Neural progenitor cell (in vitro differentiated cells): Measurements from ENCODE around the gene FOXK1. TPM values are rescaled to one million over a fixed set of nuclear protein-coding genes. Genes with fewer than 3 reads are reported as not detected.
A peak's percentile ranks its signal among the peaks of the same experiment; 100 is the strongest.

Experiments used
- DNase-seq: peaks from one replicate; pipeline ENCODE4 v3.0.0-alpha.2; 2016; ENCODE audit warnings: low spot score
- H2AFZ ChIP-seq: fragments of 200-600 bp; sonication (generic); replicated peaks from 2 replicates; pipeline ENCODE4 v1.6.1; 2016; ENCODE audit warnings: antibody characterized with exemption
- H3F3A ChIP-seq: fragments of 200-600 bp; sonication (generic); 2 replicates; pipeline ENCODE4 v1.6.1; 2016; ENCODE audit warnings: antibody characterized with exemption, low read depth
- H3K27ac ChIP-seq: fragments of 200-600 bp; sonication (generic); 2 replicates; pipeline ENCODE4 v1.5.1; 2016; ENCODE audit warnings: mild to moderate bottlenecking
- H3K27me3 ChIP-seq: fragments of 200-600 bp; sonication (generic); 2 replicates; pipeline ENCODE4 v1.6.1; 2016; ENCODE audit warnings: mild to moderate bottlenecking, moderate library complexity
- H3K36me3 ChIP-seq: fragments of 200-600 bp; sonication (generic); 2 replicates; pipeline ENCODE4 v1.5.1; 2016
- H3K4me1 ChIP-seq: fragments of 200-600 bp; sonication (generic); 2 replicates; pipeline ENCODE4 v1.6.1; 2016; ENCODE audit warnings: mixed run types
- H3K4me2 ChIP-seq: fragments of 200-600 bp; sonication (generic); 2 replicates; pipeline ENCODE4 v1.6.1; 2016
- H3K4me3 ChIP-seq: fragments of 200-600 bp; sonication (generic); 2 replicates; pipeline ENCODE4 v1.5.1; 2016
- H3K79me2 ChIP-seq: fragments of 200-600 bp; sonication (generic); 2 replicates; pipeline ENCODE4 v1.6.1; 2016; ENCODE audit warnings: low read depth
- H3K9ac ChIP-seq: fragments of 200-600 bp; sonication (generic); 2 replicates; pipeline ENCODE4 v1.6.1; 2016
- H3K9me3 ChIP-seq: fragments of 200-600 bp; sonication (generic); 2 replicates; pipeline ENCODE4 v1.5.1; 2016; ENCODE audit warnings: low read depth
- H4K20me1 ChIP-seq: fragments of 200-600 bp; sonication (generic); 2 replicates; pipeline ENCODE4 v1.6.1; 2016; ENCODE audit warnings: low read depth
- H3K27ac Mint-ChIP-seq: 3 replicates; pipeline ENCODE4 v1.8.0; 2021; ENCODE audit warnings: mixed read lengths
- H3K27me3 Mint-ChIP-seq: 2 replicates; pipeline ENCODE4 v1.8.0; 2022; ENCODE audit warnings: low read depth, mild to moderate bottlenecking, inconsistent platforms, moderate library complexity, mixed read lengths; ENCODE audit not compliant: insufficient read depth
- H3K36me3 Mint-ChIP-seq: 3 replicates; pipeline ENCODE4 v1.8.0; 2021; ENCODE audit warnings: mixed read lengths
- H3K4me1 Mint-ChIP-seq: 3 replicates; pipeline ENCODE4 v1.8.0; 2021; ENCODE audit warnings: mixed read lengths
- H3K4me3 Mint-ChIP-seq: 3 replicates; pipeline ENCODE4 v1.8.0; 2021; ENCODE audit warnings: mild to moderate bottlenecking, moderate library complexity, mixed read lengths
- H3K9me3 Mint-ChIP-seq: 3 replicates; pipeline ENCODE4 v1.8.0; 2020; ENCODE audit warnings: mixed read lengths
- CTCF ChIP-seq: fragments of 200-600 bp; sonication (generic); IDR thresholded peaks from 2 replicates; pipeline ENCODE4 v1.5.1; 2017; ENCODE audit warnings: antibody characterized with exemption, mild to moderate bottlenecking
- EZH2 ChIP-seq: fragments of 200-600 bp; sonication (generic); IDR thresholded peaks from 2 replicates; pipeline ENCODE4 v1.6.1; 2017; ENCODE audit warnings: antibody characterized with exemption, mild to moderate bottlenecking, moderate library complexity
- EZH2phosphoT487 ChIP-seq: fragments of 200-600 bp; sonication (generic); IDR thresholded peaks from 2 replicates; pipeline ENCODE4 v1.6.1; 2017; ENCODE audit warnings: antibody characterized with exemption
- total RNA-seq: library from RNA; depleted of rRNA; stranded (reverse); fragments of >200 nt; gene quantifications from 2 replicates; pipeline ENCODE4 v1.2.3, GENCODE V29; 2015; ENCODE audit warnings: low replicate concordance

FOXK1 gene
- total RNA-seq, 1 donor from 2014 or later = 11.1 TPM

- no peak overlapping the region for H3K4me3 ChIP-seq
- H3K4me2 ChIP-seq = no peak overlapping the region
- H3K27ac ChIP-seq = no peak overlapping the region
- H3K27ac Mint-ChIP-seq = peak overlapping the region; percentile 95
- H3K79me2 ChIP-seq = peaks cover 25% of the 10 kb centered on the region
- H4K20me1 ChIP-seq = peaks cover 78% of the 10 kb centered on the region
- no peak for TF ChIP-seq EZH2phosphoT487
- TF ChIP-seq CTCF = no peak
- no peak for TF ChIP-seq EZH2
- no peaks in the 10 kb centered on the region for H3K9me3 ChIP-seq
- H3K4me3 Mint-ChIP-seq = no peak overlapping the region
- peaks cover 16% of the 10 kb centered on the region for H3K4me1 ChIP-seq
- peaks cover 19% of the 10 kb centered on the region for H3K36me3 Mint-ChIP-seq
- H3K36me3 ChIP-seq = no peaks in the 10 kb centered on the region
- no peaks in the 10 kb centered on the region for H3K9me3 Mint-ChIP-seq
- H3F3A ChIP-seq = peaks cover 15% of the 10 kb centered on the region
- H2AFZ ChIP-seq = no peak overlapping the region
- no peaks in the 10 kb centered on the region for H3K27me3 ChIP-seq
- peaks cover 55% of the 10 kb centered on the region for H3K4me1 Mint-ChIP-seq
- H3K27me3 Mint-ChIP-seq = peaks cover 3% of the 10 kb centered on the region
- no peak overlapping the region for H3K9ac ChIP-seq
- DNase-seq = no peak
These were observed 46.0 kb downstream of the FOXK1 start for GRCh38 chr7:4727914-4728705.

GRCh38 chr7:4729266-4729665 is 47.2 kb downstream of the FOXK1 start:
- Mint-ChIP-seq H3K4me3 (no peak overlapping the region), H3K4me1 (peaks cover 52% of the 10 kb centered on the region), H3K27ac (peak overlapping the region; percentile 79), H3K9me3 (no peaks in the 10 kb centered on the region), H3K36me3 (peaks cover 26% of the 10 kb centered on the region), H3K27me3 (peaks cover 3% of the 10 kb centered on the region)
- Histone ChIP-seq H3K4me1 (peaks cover 16% of the 10 kb centered on the region), H3K27ac (no peak overlapping the region), H3K36me3 (no peaks in the 10 kb centered on the region), H3F3A (peaks cover 15% of the 10 kb centered on the region), H2AFZ (no peak overlapping the region), H3K9ac (no peak overlapping the region), H3K4me3 (no peak overlapping the region), H3K27me3 (no peaks in the 10 kb centered on the region), H3K9me3 (no peaks in the 10 kb centered on the region), H4K20me1 (peaks cover 84% of the 10 kb centered on the region), H3K4me2 (no peak overlapping the region), H3K79me2 (peaks cover 19% of the 10 kb centered on the region)
- TF ChIP-seq EZH2phosphoT487 (no peak), CTCF (no peak)
- DNase-seq = no peak

GRCh38 chr7:4730276-4730675 is 48.2 kb downstream of the FOXK1 start:
- Histone ChIP-seq H3K79me2 (peaks cover 14% of the 10 kb centered on the region), H4K20me1 (peaks cover 82% of the 10 kb centered on the region), H3K4me2 (no peak overlapping the region), H3K4me1 (peaks cover 7% of the 10 kb centered on the region), H2AFZ (no peak overlapping the region), H3K9ac (no peak overlapping the region), H3K9me3 (no peaks in the 10 kb centered on the region), H3K27ac (no peak overlapping the region), H3K27me3 (no peaks in the 10 kb centered on the region), H3F3A (peaks cover 6% of the 10 kb centered on the region), H3K4me3 (no peak overlapping the region), H3K36me3 (no peaks in the 10 kb centered on the region)
- TF ChIP-seq EZH2phosphoT487 (no peak), EZH2 (no peak), CTCF (no peak)
- H3K27ac Mint-ChIP-seq = peak overlapping the region; percentile 78
- peaks cover 30% of the 10 kb centered on the region for H3K36me3 Mint-ChIP-seq
- peaks cover 46% of the 10 kb centered on the region for H3K4me1 Mint-ChIP-seq
- no peak overlapping the region for H3K4me3 Mint-ChIP-seq
- H3K27me3 Mint-ChIP-seq = peaks cover 3% of the 10 kb centered on the region
- no peaks in the 10 kb centered on the region for H3K9me3 Mint-ChIP-seq
- no peak for DNase-seq
